DMS 273 (cell line): ENCODE results near the gene C4A.
"Not testable (repeated sequence)": the region's sequence is repeated elsewhere in the genome, so short reads cannot be mapped to it uniquely, and the experiment has no call there.

Experiments
- DNase-seq: peaks from one replicate; lab custom pipeline; 2025; ENCODE audit not compliant: unreplicated experiment; lab: John Stamatoyannopoulos, UW

C4A gene

DNA sequence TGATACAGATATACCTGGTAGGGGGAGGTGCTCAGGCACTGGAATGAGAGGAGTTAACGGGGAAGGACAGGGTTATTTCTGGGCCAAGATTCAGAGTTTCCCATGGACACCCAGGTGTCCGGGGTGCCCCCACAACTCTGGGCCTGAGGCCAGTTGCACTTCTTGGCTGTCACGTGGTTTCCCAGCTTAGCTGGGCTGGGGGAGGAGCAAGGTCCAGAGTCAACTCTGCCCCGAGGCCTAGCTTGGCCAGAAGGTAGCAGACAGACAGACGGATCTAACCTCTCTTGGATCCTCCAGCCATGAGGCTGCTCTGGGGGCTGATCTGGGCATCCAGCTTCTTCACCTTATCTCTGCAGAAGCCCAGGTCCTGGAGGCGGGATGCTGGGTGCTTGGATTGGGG lies 32.7 kb downstream of the C4A start, which contains the start of gene C4B:
Gene C4B (plus strand): TSS at position 249 of the 400 bp plus-strand sequence. CDS start 51 bp downstream, at position 300.
- DNase-seq, result not testable (repeated sequence)

DNA sequence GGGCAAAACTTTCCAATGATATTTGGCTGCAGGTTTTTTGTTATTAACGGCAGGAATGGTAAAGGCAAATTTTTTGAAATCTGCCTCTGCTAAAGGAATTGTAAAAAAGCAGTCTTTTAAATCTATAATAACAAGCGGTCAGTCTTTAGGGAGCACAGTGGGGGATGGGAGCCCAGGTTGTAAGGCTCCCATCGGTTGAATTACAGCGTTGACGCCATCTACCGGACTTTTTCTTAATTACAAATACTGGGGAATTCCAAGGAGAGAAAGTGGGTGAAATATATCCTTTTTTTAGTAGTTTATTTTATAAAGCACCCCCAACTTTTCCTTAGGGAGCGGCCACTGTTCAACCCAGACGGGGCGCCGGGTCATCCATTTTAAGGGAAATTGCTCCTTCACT lies 40.2 kb downstream of the C4A start:
- not testable (repeated sequence) for DNase-seq

DNA sequence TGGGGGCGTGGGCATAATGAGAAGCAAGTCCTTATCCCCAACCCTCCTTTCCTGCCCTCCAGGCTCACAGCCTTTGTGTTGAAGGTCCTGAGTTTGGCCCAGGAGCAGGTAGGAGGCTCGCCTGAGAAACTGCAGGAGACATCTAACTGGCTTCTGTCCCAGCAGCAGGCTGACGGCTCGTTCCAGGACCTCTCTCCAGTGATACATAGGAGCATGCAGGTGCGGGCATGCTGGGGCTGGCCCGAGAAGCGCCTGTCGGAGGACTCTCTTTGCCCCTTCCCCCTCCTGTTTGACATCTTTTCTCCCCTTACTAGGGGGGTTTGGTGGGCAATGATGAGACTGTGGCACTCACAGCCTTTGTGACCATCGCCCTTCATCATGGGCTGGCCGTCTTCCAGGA lies 46.8 kb downstream of the C4A start:
- not testable (repeated sequence) for DNase-seq

DNA sequence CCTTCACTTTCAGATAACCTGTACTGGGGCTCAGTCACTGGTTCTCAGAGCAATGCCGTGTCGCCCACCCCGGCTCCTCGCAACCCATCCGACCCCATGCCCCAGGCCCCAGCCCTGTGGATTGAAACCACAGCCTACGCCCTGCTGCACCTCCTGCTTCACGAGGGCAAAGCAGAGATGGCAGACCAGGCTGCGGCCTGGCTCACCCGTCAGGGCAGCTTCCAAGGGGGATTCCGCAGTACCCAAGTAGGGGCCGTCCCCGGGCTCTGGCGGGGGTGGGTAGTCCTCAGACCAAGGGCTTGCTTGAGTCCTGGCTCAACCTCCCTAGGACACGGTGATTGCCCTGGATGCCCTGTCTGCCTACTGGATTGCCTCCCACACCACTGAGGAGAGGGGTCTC lies 47.7 kb downstream of the C4A start:
- DNase-seq, result not testable (repeated sequence)

DNA sequence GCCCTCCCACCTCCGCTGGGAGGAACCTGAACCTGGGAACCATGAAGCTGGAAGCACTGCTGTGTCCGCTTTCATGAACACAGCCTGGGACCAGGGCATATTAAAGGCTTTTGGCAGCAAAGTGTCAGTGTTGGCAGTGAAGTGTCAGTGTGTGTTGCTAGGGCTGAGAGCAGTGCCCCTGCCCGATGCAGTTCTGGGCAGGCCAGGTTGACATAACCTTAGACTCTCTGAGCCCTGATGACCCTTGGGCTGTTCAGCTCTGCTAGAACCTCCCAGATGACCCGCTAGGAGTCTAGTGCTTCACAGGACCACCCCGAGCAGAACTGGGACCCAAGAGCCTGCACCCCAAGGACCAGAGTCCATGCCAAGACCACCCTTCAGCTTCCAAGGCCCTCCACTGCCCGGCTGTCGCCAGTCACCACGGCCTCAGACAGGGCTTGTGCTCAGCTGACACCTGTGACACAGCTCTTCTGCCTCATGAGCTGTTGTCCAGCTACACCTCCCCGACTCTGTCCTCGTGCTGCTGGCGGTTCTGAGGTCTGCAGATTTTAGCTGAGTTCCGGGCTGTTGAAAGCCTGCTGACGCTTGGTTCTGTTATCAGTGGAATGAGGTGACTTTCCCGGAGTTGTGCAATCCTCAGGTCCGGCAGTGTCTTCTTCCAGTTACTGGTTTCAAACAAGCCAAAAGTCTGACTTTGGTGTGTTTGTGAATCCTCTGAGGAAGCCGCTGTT lies 53.6 kb downstream of the C4A start:
- not testable (repeated sequence) for DNase-seq

DNA sequence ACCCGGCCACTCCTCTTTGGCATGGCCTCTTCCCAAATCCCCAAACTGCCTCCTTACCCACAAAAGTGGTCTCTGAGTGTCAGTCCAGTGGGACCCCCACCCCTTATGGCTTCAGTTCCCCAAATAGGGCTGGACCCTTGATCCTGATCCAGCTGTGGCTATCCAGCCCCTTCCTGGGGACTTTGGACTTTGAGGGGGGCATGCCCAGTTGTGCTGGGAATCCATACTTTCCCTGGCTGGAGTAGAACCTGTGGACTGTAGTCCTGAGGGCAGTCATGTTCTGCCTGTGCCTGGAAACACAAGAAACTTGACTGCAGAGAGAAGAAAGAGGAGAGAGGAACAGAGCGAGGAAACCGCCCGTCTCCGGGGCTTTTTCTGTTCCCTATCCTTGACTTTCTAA lies 55.3 kb downstream of the C4A start:
- DNase-seq, result not testable (repeated sequence)

DNA sequence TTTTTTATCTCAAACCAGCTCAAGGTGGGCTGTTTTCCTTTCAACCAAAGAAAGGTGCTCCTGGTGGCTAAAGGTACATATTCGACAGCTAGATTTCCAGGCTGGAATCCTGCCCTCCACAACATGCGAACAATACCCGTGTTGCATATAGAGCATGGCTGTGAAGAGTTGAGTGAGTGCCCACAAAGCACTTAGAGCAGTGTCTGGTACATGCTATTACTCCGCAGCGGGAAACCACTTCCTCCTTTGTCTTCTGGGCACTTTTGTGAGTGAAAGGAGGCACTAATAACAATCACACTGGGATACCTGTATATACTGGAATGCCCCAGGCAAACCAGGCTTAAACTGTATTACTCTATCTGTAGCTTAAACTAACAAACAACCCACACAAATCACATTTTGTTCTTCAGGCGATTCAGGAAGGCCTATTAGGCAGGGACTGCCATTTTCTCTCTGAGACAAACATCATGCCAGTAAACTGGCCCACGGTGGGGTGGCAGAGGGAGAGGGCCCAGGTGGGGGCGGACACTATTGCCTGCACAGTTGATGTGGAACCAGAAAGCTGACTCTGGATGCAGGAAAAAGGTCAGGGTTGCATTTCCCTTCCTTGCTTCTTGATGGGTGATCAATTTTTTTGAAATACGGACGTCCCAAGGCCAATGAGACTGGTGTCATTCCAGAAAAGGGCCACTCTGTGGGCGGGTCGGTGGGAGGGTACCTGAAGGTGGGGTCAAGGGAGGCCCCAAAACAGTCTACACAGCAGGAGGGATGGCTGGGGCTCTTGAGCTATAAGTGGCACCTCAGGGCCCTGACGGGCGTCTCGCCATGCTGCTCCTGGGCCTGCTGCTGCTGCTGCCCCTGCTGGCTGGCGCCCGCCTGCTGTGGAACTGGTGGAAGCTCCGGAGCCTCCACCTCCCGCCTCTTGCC lies 56.0 kb downstream of the C4A start, which contains the start of gene CYP21A2:
Gene CYP21A2 (plus strand): TSS at position 818 of the 927 bp plus-strand sequence. CDS start 8 bp downstream, at position 826.
- DNase-seq, result not testable (repeated sequence)

DNA sequence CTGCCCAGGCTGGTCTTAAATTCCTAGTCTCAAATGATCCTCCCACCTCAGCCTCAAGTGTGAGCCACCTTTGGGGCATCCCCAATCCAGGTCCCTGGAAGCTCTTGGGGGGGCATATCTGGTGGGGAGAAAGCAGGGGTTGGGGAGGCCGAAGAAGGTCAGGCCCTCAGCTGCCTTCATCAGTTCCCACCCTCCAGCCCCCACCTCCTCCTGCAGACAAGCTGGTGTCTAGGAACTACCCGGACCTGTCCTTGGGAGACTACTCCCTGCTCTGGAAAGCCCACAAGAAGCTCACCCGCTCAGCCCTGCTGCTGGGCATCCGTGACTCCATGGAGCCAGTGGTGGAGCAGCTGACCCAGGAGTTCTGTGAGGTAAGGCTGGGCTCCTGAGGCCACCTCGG lies 57.0 kb downstream of the C4A start:
- not testable (repeated sequence) for DNase-seq

DNA sequence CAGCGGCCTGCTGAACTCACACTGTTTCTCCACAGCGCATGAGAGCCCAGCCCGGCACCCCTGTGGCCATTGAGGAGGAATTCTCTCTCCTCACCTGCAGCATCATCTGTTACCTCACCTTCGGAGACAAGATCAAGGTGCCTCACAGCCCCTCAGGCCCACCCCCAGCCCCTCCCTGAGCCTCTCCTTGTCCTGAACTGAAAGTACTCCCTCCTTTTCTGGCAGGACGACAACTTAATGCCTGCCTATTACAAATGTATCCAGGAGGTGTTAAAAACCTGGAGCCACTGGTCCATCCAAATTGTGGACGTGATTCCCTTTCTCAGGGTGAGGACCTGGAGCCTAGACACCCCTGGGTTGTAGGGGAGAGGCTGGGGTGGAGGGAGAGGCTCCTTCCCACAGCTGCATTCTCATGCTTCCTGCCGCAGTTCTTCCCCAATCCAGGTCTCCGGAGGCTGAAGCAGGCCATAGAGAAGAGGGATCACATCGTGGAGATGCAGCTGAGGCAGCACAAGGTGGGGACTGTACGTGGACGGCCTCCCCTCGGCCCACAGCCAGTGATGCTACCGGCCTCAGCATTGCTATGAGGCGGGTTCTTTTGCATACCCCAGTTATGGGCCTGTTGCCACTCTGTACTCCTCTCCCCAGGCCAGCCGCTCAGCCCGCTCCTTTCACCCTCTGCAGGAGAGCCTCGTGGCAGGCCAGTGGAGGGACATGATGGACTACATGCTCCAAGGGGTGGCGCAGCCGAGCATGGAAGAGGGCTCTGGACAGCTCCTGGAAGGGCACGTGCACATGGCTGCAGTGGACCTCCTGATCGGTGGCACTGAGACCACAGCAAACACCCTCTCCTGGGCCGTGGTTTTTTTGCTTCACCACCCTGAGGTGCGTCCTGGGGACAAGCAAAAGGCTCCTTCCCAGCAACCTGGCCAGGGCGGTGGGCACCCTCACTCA lies 57.7 kb downstream of the C4A start:
- not testable (repeated sequence) for DNase-seq

DNA sequence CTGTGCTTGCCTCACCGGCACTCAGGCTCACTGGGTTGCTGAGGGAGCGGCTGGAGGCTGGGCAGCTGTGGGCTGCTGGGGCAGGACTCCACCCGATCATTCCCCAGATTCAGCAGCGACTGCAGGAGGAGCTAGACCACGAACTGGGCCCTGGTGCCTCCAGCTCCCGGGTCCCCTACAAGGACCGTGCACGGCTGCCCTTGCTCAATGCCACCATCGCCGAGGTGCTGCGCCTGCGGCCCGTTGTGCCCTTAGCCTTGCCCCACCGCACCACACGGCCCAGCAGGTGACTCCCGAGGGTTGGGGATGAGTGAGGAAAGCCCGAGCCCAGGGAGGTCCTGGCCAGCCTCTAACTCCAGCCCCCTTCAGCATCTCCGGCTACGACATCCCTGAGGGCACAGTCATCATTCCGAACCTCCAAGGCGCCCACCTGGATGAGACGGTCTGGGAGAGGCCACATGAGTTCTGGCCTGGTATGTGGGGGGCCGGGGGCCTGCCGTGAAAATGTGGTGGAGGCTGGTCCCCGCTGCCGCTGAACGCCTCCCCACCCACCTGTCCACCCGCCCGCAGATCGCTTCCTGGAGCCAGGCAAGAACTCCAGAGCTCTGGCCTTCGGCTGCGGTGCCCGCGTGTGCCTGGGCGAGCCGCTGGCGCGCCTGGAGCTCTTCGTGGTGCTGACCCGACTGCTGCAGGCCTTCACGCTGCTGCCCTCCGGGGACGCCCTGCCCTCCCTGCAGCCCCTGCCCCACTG lies 58.6 kb downstream of the C4A start:
- DNase-seq, result not testable (repeated sequence)

DNA sequence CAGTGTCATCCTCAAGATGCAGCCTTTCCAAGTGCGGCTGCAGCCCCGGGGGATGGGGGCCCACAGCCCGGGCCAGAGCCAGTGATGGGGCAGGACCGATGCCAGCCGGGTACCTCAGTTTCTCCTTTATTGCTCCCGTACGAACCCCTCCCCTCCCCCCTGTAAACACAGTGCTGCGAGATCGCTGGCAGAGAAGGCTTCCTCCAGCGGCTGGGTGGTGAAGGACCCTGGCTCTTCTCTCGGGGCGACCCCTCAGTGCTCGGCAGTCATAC lies 59.1 kb downstream of the C4A start:
- DNase-seq, result not testable (repeated sequence)

DNA sequence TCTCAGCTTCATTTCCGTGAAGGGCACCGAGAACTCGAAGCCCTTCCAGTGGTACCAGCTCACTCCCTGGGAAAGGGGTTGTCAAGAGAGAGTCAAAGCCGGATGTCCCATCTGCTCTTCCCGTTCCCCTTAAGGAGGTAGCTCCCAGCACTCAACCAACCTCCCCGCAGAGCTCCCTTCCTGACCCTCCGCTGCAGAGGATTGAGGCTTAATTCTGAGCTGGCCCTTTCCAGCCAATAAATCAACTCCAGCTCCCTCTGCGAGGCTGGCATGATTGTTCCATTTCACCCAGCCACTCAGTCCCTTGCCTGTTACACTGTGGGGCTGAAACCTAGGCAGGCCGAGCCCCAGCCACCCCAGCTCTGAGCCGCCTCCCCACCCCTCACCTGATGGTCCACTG lies 59.5 kb downstream of the C4A start:
- DNase-seq, result not testable (repeated sequence)

DNA sequence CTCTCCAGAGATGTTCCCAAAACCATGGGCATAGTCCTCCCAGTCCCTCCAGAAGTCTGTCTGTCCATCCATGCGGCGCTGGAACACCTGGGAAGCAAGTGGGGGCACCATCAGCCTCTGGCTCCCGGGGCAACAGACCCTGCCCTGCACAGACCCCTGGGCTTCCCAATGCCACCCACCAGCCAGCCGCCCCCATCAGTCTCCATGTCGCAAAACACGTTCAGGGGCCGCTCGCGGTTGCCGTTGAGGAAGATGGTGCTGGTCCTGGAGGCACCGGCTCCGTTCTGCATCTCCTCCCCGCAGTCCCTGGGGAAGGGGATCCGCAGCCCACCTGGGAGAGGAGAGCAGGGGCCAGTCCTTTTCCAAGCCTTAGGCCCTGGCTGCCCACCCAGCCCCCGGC lies 60.4 kb downstream of the C4A start:
- not testable (repeated sequence) for DNase-seq

DNA sequence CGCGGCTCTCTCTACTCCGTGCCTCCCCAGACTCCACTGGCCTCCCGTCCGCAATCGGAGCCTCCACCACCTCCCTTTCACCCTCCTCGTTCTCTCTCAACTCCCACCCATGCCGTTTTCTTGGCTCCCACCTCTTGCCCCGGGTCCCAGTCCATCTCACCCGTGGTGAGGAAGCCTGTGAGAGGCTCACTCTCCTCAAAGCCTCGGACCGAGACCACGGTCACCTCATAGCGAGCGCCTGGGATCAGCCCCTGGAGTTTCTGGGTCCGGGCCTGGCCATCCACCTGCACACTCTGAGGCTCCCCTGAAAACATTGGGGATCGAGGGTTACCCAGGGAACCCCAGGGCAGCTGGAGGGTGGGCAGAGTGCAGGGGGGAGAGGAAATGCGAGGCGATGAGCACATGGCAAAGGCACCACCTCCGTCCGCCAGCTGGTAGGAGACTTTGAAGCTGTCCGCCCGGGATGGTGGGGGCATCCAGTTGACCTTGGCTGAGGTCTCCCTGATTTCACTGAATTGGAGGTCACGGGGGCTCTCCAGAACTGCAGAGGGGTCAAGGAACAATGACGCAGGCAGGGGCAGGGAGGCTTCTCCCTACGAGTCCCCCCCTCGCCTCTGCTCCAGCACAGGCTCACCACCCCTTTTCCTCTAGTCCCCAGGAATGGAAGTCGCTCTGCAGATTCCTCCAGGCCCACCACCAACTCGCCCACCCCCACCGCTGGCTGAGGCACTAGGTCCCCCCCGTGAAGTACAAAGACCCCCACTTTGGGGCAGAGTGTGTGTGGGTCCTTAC lies 61.9 kb downstream of the C4A start:
- DNase-seq, result not testable (repeated sequence)

DNA sequence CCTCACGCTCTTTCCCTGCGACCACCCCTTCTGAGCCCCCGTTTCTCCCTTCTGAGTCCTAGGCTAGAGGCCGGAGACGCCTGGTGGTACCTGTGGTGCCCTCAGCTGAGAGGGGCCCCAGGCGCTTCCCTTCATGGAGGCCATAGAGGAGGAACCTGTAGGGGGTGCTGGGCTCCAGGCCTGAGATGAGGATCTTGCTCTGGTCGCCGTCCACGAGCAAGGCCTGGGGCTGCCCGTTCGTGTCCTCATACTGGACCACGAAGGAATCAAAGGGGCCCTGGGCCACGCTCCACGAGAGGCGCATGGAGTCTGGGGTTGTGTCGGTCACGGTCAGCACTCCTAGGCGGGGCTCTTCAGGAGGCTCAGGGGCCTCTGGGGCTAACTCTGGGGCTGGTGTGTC lies 63.1 kb downstream of the C4A start:
- not testable (repeated sequence) for DNase-seq

DNA sequence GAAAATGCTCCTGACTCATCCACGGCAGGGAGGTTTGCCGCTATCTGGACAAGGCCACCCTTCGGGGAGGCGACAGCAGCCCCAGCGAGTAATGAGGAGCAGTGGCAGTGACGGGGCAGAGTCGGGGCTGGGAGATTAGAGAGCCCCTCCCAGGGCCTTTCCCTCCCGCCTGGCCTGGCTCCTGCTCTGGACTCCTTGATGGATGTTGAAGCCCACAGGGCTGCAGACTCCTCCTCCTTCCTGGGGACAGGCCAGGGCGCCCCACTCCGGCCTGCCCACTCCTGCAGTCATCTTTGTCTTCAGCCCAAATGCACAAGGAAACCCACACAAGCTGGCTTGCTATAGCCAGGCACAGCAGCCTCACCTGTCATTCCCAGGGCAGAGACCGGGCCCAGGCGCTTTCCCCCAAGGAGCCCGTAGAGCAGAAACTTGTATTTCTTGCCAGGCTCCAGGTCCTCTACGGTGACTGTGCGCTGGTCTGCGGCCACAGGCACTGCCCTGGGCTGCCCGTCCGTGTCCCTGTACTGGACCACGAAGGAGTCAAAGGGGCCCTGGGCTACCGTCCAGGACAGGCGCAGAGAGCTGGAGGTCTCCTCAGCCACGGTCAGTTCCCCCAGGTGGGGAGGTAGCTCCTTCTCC lies 64.1 kb downstream of the C4A start:
- DNase-seq, result no peak

DNA sequence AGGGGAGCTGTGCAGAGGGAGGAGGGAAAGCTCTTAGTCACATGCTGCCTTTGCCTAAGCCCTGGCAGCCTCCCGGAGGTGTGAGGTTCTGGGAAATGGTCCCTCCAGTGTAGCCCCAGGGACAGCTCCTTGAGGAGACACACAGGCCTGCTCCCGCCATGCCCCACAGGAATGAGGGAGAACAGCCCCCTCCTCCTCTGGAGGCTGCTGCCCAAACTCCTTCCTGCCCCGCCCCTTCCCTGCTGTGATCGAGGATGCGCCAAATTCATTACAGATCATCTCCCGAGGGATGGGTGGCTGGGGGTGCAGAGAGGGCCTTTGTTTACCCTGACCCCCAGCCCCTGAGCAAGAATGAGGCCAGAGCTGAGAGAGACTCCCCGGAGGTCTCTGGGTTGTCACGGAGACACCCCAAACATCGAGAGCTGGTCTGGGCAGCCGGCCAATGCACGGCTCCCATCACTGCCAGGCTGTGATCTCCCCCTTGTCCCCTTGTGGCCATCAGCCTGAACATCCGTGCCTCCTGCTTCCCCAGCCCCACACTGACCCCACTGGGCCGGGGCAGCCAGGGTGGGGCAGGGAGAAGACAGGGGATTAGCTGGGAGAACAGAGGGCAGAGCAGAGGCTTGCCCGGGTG lies 64.7 kb downstream of the C4A start:
- DNase-seq, result peak; percentile 53

DNA sequence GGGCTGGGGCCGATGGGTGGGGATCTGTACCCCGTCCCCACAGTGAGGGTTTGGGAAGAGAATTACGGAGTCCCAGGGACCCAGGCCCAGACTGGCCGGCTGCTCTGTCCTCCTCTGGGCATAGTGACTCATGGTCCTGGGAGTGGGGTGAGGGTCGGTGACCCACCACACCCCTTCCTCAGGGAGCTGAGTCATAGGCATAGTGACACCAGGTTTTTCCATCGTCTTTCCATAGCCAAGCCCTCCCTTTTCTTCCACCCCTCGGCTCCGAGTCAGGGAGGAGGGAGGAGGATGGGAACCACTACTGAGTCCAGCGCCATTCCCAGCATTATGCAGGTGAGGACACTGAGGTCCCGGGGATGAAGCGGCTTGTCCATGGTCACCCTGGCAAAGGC lies 65.2 kb downstream of the C4A start:
- DNase-seq, result no peak

DNA sequence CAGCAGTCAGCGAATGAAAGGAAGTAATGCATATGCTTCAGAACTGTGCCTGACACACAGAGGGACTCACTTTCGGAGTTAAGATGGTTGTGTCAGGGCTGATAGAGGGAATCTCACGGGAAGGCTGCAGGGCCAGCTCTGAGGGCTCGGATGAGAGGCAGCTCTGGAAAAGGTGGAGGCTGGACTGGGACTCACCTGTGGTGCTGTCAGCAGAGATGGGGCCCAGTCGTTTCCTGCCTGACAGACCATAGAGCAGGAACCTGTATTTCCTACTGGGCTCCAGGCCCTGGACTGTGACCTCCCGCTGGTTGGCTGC lies 65.6 kb downstream of the C4A start:
- no peak for DNase-seq
